DOHH2 (cell line): Measurements from ENCODE around the gene FMOD.

Source experiments
- H3F3A ChIP-seq: fragments of 200-600 bp; sonication (generic), shearing (Covaris generic); 2 replicates; pipeline ENCODE4 v1.6.0; 2016; ENCODE audit warnings: antibody characterized with exemption, mild to moderate bottlenecking; ENCODE audit not compliant: control insufficient read depth, insufficient read depth
- H3K27ac ChIP-seq: fragments of 200-600 bp; sonication (generic); 2 replicates; pipeline ENCODE4 v1.5.1; 2014; ENCODE audit warnings: low read depth, mild to moderate bottlenecking, low read length, moderate library complexity
- H3K27me3 ChIP-seq: fragments of 200-600 bp; sonication (generic); 2 replicates; pipeline ENCODE4 v1.6.1; 2014; ENCODE audit warnings: mild to moderate bottlenecking, low read length, mixed read lengths; ENCODE audit not compliant: control insufficient read depth
- H3K36me3 ChIP-seq: fragments of 200-600 bp; sonication (generic); 2 replicates; pipeline ENCODE4 v1.6.1; 2014; ENCODE audit warnings: mild to moderate bottlenecking, low read length, moderate library complexity, mixed read lengths; ENCODE audit not compliant: control insufficient read depth
- H3K4me1 ChIP-seq: fragments of 200-600 bp; sonication (generic); 2 replicates; pipeline ENCODE4 v1.6.1; 2014; ENCODE audit warnings: mild to moderate bottlenecking, low read length, mixed read lengths; ENCODE audit not compliant: control insufficient read depth
- H3K4me2 ChIP-seq: fragments of 200-600 bp; sonication (generic); 2 replicates; pipeline ENCODE4 v1.6.0; 2014; ENCODE audit warnings: mild to moderate bottlenecking, low read length, moderate library complexity
- H3K4me3 ChIP-seq: fragments of 200-600 bp; sonication (generic); 2 replicates; pipeline ENCODE4 v1.5.1; 2014; ENCODE audit warnings: mild to moderate bottlenecking, low read length, mixed read lengths
- H3K79me2 ChIP-seq: fragments of 200-600 bp; sonication (generic); 2 replicates; pipeline ENCODE4 v1.6.1; 2014; ENCODE audit warnings: mild to moderate bottlenecking, low read length, mixed read lengths; ENCODE audit not compliant: control insufficient read depth
- H3K9me2 ChIP-seq: fragments of 200-600 bp; sonication (generic); replicated peaks from 2 replicates; pipeline ENCODE4 v1.6.1; 2014; ENCODE audit warnings: mild to moderate bottlenecking, low read length, mixed read lengths; ENCODE audit not compliant: control insufficient read depth
- H3K9me3 ChIP-seq: fragments of 200-600 bp; sonication (generic); 2 replicates; pipeline ENCODE4 v1.6.1; 2014; ENCODE audit warnings: antibody characterized with exemption, low read length, mixed read lengths; ENCODE audit not compliant: control insufficient read depth, insufficient read depth
- H4K20me1 ChIP-seq: fragments of 200-600 bp; sonication (generic); 2 replicates; pipeline ENCODE4 v1.6.0; 2014; ENCODE audit warnings: low read depth, mild to moderate bottlenecking, antibody characterized with exemption, low read length, moderate library complexity; ENCODE audit not compliant: control insufficient read depth, insufficient read depth
- EZH2phosphoT487 ChIP-seq: fragments of 200-600 bp; sonication (generic); IDR thresholded peaks from 2 replicates; pipeline ENCODE4 v1.6.1; 2017; ENCODE audit warnings: borderline replicate concordance, mild to moderate bottlenecking, antibody characterized with exemption, low read length, moderate library complexity, mixed read lengths
- TF ChIP-seq, protein P1 (sequence below): fragments of 200-600 bp; sonication (generic); IDR thresholded peaks from one replicate; pipeline ENCODE4 v1.5.1; 2014; ENCODE audit warnings: antibody characterized with exemption, mild to moderate bottlenecking, low read depth, low read length; ENCODE audit not compliant: poor library complexity, severe bottlenecking

FMOD gene

DNA sequence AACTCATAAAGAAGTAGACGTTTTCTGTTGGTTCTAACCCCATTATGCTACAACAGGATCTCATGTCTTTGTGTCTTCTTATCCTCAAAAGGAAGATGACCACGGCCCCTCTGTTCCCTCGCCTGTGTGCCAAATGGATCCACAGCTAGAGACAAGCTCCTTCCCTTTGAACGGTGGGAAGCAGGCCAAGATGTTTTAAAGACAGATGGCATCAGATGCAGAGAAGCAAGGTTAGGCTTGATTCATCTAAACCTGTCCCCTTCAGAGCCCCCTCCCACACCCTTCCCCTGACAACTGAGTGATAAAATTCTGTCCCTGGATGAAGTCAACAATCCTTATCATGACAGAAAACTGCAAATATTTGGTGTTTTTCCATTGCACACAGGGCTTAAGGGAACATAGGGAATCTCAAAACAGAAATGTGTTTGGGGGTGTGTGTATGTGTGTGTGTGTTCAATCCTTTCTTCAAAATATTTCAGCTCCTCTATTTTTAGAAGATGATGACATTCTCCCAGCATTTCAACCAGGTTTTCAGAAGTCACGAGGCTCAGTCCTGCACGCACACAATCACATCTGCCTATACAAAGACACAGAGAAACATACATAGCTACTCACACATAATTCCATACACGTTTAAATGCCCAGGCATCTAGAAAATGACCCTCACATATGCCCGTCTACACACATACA, 27.8 kb upstream of the FMOD start:
- TF ChIP-seq, protein P1, sequence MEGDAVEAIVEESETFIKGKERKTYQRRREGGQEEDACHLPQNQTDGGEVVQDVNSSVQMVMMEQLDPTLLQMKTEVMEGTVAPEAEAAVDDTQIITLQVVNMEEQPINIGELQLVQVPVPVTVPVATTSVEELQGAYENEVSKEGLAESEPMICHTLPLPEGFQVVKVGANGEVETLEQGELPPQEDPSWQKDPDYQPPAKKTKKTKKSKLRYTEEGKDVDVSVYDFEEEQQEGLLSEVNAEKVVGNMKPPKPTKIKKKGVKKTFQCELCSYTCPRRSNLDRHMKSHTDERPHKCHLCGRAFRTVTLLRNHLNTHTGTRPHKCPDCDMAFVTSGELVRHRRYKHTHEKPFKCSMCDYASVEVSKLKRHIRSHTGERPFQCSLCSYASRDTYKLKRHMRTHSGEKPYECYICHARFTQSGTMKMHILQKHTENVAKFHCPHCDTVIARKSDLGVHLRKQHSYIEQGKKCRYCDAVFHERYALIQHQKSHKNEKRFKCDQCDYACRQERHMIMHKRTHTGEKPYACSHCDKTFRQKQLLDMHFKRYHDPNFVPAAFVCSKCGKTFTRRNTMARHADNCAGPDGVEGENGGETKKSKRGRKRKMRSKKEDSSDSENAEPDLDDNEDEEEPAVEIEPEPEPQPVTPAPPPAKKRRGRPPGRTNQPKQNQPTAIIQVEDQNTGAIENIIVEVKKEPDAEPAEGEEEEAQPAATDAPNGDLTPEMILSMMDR, result no peak
- no peak for TF ChIP-seq EZH2phosphoT487

DNA sequence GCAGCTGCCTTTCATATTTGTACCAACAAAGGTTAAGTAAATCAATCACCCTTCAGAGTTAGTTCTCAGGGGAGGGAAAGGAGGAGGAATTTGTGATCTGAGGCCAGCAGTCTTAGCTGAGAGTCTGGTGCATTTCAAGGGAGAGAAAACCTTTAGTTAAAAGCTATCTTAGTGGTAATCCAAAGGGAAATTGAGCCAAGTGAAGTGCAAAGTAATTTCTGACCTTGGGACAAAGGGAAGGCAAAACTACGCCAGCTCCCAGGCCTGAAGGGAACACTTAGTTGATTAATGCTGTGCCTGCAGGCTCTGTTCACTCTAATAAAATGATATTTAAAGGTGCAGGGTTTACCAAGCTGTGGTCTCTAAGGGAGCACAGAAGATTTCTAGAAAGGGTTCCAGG, 23.1 kb upstream of the FMOD start:
- H3K9me3 ChIP-seq, result no peaks in the 10 kb centered on the region
- no peaks in the 10 kb centered on the region for H3K79me2 ChIP-seq
- H4K20me1 ChIP-seq, result no peaks in the 10 kb centered on the region
- TF ChIP-seq EZH2phosphoT487, result no peak
- TF ChIP-seq, protein P1, result no peak
- no peaks in the 10 kb centered on the region for H3K4me1 ChIP-seq
- H3K27me3 ChIP-seq, result 0 out of 2 replicates have a peak, but pooled peaks cover 2% of the 10 kb centered on the region
- H3K9me2 ChIP-seq, result no peaks in the 10 kb centered on the region
- no peak overlapping the region for H3K4me3 ChIP-seq
- no peaks in the 10 kb centered on the region for H3F3A ChIP-seq
- H3K27ac ChIP-seq, result no peak overlapping the region
- no peaks in the 10 kb centered on the region for H3K36me3 ChIP-seq
- H3K4me2 ChIP-seq, result no peak overlapping the region

More for the DNA sequence above, 27.8 kb upstream of the FMOD start:
- no peaks in the 10 kb centered on the region for H3K27me3 ChIP-seq
- no peak overlapping the region for H3K4me2 ChIP-seq
- no peaks in the 10 kb centered on the region for H4K20me1 ChIP-seq
- peaks cover 20% of the 10 kb centered on the region for H3K4me1 ChIP-seq
- no peaks in the 10 kb centered on the region for H3K9me3 ChIP-seq
- H3K9me2 ChIP-seq, result no peaks in the 10 kb centered on the region
- no peak overlapping the region for H3K4me3 ChIP-seq
- no peak overlapping the region for H3K27ac ChIP-seq
- no peaks in the 10 kb centered on the region for H3F3A ChIP-seq
- no peaks in the 10 kb centered on the region for H3K36me3 ChIP-seq
- H3K79me2 ChIP-seq, result no peaks in the 10 kb centered on the region

DNA sequence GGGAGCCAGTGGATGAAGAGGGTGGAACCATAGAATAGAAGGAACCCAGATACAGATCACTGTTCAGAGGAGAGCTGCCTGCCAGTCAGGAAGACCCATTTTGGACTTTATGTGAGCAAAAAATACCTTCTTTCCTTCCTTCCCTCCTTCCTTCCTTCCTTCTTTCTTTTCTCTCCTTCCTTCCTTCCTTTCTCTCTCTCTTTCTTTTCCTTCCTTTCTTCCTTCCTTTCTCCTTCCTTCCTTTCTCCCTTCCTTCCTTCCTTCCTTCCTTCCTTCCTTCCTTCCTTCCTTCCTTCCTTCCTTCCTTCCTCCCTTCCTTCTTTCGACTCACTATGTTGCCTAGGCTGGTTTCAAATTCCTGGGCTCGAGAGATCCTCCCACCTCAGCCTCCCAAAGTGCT, 22.1 kb upstream of the FMOD start:
- no peaks in the 10 kb centered on the region for H3K36me3 ChIP-seq
- TF ChIP-seq, protein P1, result no peak
- TF ChIP-seq EZH2phosphoT487, result no peak
- H3K4me2 ChIP-seq, result no peak overlapping the region
- no peaks in the 10 kb centered on the region for H3K9me3 ChIP-seq
- no peak overlapping the region for H3K27ac ChIP-seq
- H3K27me3 ChIP-seq, result 0 out of 2 replicates have a peak, but pooled peaks cover 2% of the 10 kb centered on the region
- H3K4me1 ChIP-seq, result no peaks in the 10 kb centered on the region
- no peaks in the 10 kb centered on the region for H4K20me1 ChIP-seq
- H3K9me2 ChIP-seq, result no peaks in the 10 kb centered on the region
- no peaks in the 10 kb centered on the region for H3K79me2 ChIP-seq
- no peak overlapping the region for H3K4me3 ChIP-seq
- no peaks in the 10 kb centered on the region for H3F3A ChIP-seq
